Activated naive CD4-positive, alpha-beta T cell treated with anti-CD3 and anti-CD28 coated beads, Interleukin-2, amount 50 U/mL, for 72 hours (primary cell): ENCODE data around the gene KCNA3. TPM values are rescaled to one million over a fixed set of nuclear protein-coding genes. Genes with fewer than 3 reads are reported as not detected.
"Not testable (repeated sequence)": the region's sequence is repeated elsewhere in the genome, so short reads cannot be mapped to it uniquely, and the experiment has no call there.

Source experiments
- ATAC-seq, 2 donors: fragments of 150-1000 bp; cut with Tn5 transposase; 2 replicates each; pipeline ENCODE4 v1.10.0; 2021; ENCODE audit warnings: mild to moderate bottlenecking in 2 of 2, moderate library complexity in 2 of 2
- DNase-seq, 2 donors: peaks; one replicate each; pipeline ENCODE4 v3.0.0; 2021 to 2022; ENCODE audit warnings: low spot score in 2 of 2
- H3K27ac Mint-ChIP-seq, 2 donors: one replicate each; pipeline ENCODE4 v1.8.0; 2022; ENCODE audit warnings: mild to moderate bottlenecking in 2 of 2, mixed read lengths in 2 of 2
- H3K36me3 Mint-ChIP-seq, 2 donors: one replicate each; pipeline ENCODE4 v1.8.0; 2022; ENCODE audit warnings: mixed read lengths in 2 of 2
- H3K9me3 Mint-ChIP-seq, 2 donors: one replicate each; pipeline ENCODE4 v1.8.0; 2022; ENCODE audit warnings: mixed read lengths in 2 of 2
- total RNA-seq, 2 donors: library from RNA; stranded (reverse); gene quantifications; one replicate each; pipeline ENCODE4 v1.2.3, GENCODE V29; 2022

The KCNA3 gene
- total RNA-seq, 2 donors from 2014 or later: 9.1 to 34.7 TPM

- Mint-ChIP-seq H3K36me3 (peaks cover 0 to 32% of the 10 kb centered on the region in 2 donors), H3K9me3 (no peaks in the 10 kb centered on the region), H3K27ac (no peak overlapping the region)
- ATAC-seq: no peak
- DNase-seq: no peak
Measured at GRCh38 chr1:110663241-110663640, 11.5 kb downstream of the KCNA3 start.

DNA sequence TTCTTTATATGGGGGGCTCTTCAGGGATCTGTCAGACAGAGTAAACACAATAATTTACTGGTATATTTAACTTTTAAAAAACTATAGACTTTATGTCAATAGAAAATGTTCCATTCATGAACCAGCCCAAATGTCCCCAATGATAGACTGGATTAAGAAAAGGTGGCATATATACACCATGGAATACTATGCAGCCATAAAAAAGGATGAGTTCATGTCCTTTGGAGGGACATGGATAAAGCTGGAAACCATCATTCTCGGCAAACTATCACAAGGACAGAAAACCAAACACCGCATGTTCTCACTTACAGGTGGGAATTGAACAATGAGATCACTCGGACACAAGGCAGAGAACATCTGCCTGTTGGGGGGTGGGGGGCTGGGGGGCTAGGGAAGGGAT is 15.2 kb downstream of the KCNA3 start:
- peaks cover 0 to 36% of the 10 kb centered on the region in 2 donors for H3K36me3 Mint-ChIP-seq
- not testable (repeated sequence) for ATAC-seq, H3K27ac Mint-ChIP-seq, DNase-seq, H3K9me3 Mint-ChIP-seq

DNA sequence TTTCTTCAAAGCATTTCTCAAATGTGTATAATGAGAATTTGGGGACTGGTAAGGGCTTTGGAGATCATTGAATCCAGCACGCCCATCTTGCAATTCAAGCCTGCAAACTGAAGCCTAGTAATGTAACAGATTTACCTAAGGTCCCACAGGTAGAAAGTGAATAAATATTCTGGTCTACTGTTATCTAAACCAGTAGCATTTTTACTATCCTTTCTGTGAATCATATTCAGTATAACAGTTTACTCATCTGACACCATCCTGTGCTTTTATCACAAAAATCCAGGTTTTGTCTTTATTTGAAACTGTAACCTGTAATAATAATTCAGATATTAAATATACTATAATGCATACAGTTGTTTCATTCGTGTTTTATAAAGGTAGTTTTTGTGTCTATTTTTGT is 17.4 kb downstream of the KCNA3 start:
- DNase-seq: no peak
- peak; percentile 45 to 85 for ATAC-seq
- H3K36me3 Mint-ChIP-seq: peaks cover 0 to 36% of the 10 kb centered on the region in 2 donors
- peak overlapping the region; percentile 25 to 79 for H3K27ac Mint-ChIP-seq
- H3K9me3 Mint-ChIP-seq: no peaks in the 10 kb centered on the region

- Mint-ChIP-seq H3K9me3 (no peaks in the 10 kb centered on the region), H3K36me3 (peaks cover 0 to 4% of the 10 kb centered on the region in 2 donors), H3K27ac (no peak overlapping the region)
- ATAC-seq (no peak), DNase-seq (no peak)
Measured at GRCh38 chr1:110650609-110651008, 24.1 kb downstream of the KCNA3 start.

DNA sequence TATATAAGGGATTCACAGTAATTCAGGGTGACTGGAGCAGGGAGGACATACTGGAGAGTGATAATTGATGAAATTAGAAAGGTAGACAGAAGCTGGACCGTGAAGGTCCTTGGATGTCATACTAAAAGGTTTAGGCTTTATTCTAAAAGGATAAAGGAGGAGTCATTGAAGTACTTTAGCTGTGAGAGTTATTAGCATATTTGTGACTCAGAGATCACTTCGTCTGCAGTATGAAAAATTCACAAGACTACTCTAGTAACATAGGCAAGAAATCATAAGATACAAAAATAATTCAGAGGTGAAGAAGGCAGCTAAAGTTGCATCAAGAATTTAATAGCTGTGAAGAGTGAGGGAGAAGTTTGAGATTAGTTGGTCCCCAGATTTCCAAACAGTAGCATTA is 26.3 kb downstream of the KCNA3 start:
- ATAC-seq: peak in 1 of 2 donors; percentile 20
- H3K36me3 Mint-ChIP-seq: no peaks in the 10 kb centered on the region
- DNase-seq: no peak

DNA sequence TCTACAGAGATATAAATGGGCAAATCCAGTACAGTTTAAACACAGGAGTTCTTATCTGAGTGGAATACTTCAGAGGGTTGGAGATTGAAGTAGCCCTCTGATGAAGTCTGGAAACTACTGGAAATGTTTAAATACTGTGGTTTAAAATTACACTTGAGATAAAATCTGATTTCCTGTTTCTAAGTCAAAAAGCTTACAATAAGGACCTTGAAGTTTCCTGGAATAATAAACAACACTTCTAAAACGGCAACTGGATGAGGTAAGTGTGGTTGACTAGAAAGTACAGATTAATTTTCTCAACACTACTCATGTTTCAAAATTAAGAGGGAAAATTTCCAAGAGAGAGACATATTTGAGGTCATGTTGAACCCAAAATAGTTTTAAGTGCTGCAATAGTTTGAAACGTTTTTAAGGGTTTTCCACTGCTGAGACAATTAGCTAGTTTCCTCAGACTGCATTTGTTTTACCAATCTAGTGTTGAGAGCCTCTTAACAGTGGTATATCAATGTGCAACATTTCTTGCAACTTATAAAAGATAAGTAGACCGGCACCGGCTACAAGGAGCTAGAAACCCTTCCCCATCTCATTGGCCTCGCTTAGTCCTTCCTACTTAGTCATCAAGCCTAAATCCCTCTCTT is 27.4 kb downstream of the KCNA3 start:
- H3K36me3 Mint-ChIP-seq: no peaks in the 10 kb centered on the region
- no peaks in the 10 kb centered on the region for H3K9me3 Mint-ChIP-seq
- H3K27ac Mint-ChIP-seq: no peak overlapping the region
- no peak for DNase-seq
- ATAC-seq: peak; percentile 69 to 77

More for the DNA sequence above, 26.3 kb downstream of the KCNA3 start:
- no peaks in the 10 kb centered on the region for H3K9me3 Mint-ChIP-seq
- H3K27ac Mint-ChIP-seq: no peak overlapping the region

DNA sequence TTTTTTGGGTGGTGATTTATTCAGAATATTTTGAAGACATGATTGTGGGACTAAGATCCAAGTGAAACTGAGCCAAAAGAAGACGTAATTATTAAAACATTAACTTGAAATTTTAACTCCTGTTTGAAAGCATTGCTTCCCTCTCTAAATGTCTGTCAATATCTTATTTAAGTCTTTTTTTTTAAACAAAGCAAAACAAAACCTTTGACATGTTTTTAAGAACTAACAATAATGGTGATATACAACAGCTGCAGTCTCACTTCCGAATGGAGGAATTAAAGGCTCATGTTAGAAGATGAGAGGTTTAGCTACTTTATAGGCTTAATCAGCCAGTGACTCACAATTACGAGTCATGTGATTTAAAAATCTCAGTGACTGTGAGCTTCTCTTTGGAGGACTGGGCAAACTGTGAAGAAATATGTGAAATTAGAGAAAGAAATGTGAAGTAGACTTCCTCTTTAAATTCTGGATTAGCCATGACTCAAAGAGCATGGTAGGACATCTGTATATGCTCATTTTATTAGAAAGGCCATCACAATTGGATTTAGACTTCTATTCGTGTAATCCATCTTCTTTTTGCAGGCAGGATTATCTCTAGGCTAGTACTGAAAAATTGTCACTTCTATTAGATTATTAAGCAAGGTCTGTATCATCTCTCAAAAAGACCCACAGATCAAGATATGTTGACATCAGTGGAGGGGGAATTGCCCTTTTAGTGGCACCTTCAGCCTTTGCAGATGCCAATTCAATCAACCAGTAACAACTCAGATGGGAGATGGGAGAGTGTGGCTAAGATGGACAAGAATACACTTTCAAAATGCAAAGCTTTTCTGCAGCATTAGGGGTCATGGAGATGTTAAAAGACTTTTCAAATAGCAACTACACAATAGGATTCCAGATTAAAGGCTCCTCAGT is 28.7 kb downstream of the KCNA3 start:
- peak overlapping the region in 1 of 2 donors; percentile 62 for H3K27ac Mint-ChIP-seq
- DNase-seq (no peak), ATAC-seq (peak; percentile 50 to 56)
- H3K36me3 Mint-ChIP-seq: peaks cover 0 to 7% of the 10 kb centered on the region in 2 donors
- H3K9me3 Mint-ChIP-seq: peaks cover 3 to 5% of the 10 kb centered on the region in 2 donors

DNA sequence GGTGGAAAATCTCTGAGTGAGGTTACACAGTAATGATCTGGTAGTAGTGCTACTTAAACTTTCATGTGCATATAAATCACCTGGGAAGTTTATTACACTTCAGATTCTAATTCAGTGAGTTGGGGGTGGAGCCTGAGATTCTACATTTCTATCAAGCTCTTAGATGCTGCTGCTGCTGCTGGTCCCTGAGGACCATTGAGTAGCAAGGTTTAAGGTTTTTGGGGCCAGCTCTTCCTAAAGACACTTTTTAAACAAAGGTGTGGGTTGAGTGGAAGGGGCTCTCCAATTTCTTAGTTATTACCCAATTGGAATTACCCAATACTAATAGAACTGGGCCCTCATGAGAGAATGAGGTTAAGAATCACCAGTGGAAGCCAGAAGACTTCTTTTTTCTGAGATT is 29.5 kb downstream of the KCNA3 start:
- H3K36me3 Mint-ChIP-seq: peaks cover 0 to 13% of the 10 kb centered on the region in 2 donors
- no peak for DNase-seq
- no peak for ATAC-seq
- peaks cover 6 to 9% of the 10 kb centered on the region in 2 donors for H3K9me3 Mint-ChIP-seq
- H3K27ac Mint-ChIP-seq: no peak overlapping the region

DNA sequence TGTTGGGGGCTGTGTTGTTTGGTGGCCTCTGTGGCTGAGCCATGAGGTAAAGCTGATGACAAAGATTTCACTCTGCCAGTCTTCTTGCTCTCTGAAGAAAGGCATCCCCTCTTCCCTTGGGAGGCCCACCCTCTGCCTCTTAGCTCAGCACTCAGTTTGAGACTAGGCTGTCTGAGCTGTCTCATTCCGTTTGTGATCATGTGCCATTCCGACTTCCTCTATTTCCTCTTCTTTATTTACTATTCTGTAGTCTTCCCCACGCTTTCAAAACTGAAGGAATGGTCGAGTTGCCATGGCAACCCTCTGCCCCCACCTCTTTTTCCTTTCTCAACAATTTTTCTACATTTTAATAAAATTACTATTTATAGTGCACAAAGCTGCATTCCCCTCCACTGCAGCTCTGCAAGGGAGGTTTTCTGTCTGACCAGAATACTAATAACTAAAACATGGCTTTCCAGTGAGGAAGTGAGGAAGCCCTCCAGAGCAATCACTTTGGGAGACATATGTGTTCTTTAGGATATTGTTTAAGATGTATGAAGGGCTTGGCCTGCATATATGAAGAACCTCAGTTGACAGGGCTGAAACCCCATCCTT is 30.8 kb downstream of the KCNA3 start:
- DNase-seq (no peak), ATAC-seq (no peak)
- H3K36me3 Mint-ChIP-seq: peaks cover 0 to 19% of the 10 kb centered on the region in 2 donors
- peak overlapping the region in 1 of 2 donors; percentile 65 for H3K27ac Mint-ChIP-seq
- H3K9me3 Mint-ChIP-seq: peaks cover 10 to 18% of the 10 kb centered on the region in 2 donors

DNA sequence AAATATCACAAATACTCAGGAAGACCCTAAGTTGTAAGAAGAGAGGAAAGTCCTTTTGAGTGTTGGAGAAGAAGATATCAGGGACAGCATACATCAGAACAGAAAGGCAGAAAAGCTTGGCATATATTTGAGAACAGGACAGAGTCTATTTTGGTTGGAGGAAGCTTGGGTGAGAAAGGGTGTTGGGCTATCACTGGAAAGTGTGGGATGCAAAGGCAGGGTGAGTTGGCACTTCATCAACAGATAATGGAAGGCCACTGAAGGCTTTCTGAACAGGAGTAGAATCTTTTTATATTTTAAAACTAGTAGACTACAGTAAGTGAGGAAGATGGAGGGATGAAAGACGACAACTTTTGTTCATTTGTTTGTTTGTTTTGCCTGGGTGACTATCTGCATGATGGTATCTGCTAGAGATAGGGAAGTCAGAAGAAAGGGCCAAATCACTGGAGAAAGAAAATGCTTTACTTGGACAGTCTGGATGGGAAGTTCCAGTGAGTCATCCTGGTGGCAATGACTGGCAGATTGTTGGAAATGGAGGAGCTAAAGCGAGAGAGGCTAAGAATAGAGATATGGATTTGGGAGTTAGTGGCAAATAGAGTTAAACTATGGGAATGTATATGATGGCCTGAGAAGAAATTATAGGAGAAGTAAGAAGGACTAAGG is 34.9 kb downstream of the KCNA3 start:
- DNase-seq (no peak), ATAC-seq (no peak)
- Mint-ChIP-seq H3K36me3 (peaks cover 0 to 19% of the 10 kb centered on the region in 2 donors), H3K9me3 (peaks cover 10 to 18% of the 10 kb centered on the region in 2 donors), H3K27ac (no peak overlapping the region)

DNA sequence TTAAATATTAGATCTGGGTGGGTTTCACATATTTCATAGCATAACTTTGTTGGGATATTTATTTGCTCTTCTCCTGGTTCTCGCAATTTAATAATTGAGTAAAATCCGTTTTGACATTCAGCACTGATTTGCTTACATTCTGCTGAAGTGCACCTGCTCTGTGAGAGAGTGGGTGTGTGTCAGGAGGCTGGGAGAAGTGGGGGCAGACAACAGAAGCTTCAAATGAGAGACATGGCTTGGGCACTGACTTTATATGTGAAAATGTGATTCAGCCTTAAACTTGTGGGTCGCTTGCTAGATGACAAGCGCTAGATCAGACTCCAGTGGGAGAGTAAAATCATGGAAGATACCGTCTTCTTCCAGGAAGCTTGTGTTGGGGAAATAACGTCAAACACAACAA is 36.2 kb downstream of the KCNA3 start:
- no peak for ATAC-seq
- Mint-ChIP-seq H3K27ac (peak overlapping the region in 1 of 2 donors; percentile 50), H3K9me3 (peaks cover 10 to 18% of the 10 kb centered on the region in 2 donors), H3K36me3 (peaks cover 0 to 19% of the 10 kb centered on the region in 2 donors)
- DNase-seq: no peak

- no peak for DNase-seq
- peaks cover 0 to 19% of the 10 kb centered on the region in 2 donors for H3K36me3 Mint-ChIP-seq
- ATAC-seq: no peak
- peaks cover 10 to 18% of the 10 kb centered on the region in 2 donors for H3K9me3 Mint-ChIP-seq
- H3K27ac Mint-ChIP-seq: no peak overlapping the region
Measured at GRCh38 chr1:110638058-110638457, 36.7 kb downstream of the KCNA3 start.

DNA sequence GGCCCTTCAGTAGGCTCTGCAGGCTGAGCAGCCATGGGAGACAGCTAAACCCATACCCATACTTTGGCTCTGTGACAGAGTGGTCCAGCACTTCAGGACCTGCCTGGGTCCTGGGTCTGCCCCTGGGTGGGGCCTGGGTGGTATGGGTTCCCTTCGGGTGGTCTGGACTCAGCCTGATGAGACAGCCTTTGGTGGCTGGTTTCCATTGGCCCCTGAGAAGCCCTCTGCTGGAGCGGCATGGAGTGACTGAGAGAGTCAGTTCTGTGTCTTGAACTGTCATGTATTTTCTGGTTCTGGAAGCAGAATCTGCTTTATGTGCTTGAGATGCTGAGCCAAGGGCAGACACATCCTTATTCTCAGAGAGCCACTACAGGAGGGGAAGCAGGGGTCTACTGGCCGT is 37.3 kb downstream of the KCNA3 start:
- H3K36me3 Mint-ChIP-seq: peaks cover 0 to 19% of the 10 kb centered on the region in 2 donors
- ATAC-seq: no peak
- no peak overlapping the region for H3K27ac Mint-ChIP-seq
- no peak for DNase-seq
- peaks cover 10 to 18% of the 10 kb centered on the region in 2 donors for H3K9me3 Mint-ChIP-seq

DNA sequence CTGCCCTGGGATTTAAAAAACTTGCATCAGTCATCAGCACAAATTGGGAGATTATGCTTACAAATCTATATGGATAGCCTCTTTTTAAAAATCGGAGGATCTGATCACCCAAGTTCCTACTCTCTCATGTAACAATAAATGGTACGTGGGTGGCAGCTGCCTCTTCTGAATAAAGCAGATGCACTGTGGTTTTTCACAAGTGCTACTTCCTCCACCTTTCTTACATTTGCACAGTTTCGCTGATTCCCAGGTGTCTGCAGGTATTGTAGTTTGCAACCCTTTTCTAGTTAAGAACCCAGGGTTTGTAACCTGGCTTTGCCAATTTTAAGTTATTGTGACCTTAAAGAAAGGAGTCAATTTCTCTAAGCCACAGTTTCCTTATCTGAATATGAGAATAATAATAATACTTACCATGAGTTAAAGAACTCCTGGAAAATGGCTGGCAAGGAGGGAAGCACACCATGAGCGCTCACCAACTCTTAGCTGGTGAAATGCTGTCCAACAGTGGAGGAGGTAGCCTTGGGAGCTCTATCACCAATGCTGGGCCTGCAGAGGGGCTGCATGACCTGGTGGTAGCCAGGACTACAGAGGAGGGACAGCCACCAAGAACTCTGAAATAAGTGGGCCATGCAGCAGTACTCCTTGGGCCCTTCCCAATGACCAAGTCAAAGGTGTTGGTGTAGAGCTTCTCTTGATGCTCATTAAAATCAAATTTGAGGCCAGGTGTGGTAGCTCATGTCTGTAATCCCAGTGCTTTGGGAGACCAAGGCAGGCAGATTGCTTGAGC is 38.4 kb downstream of the KCNA3 start:
- H3K36me3 Mint-ChIP-seq: peaks cover 0 to 13% of the 10 kb centered on the region in 2 donors
- peak in 1 of 2 donors; percentile 15 for ATAC-seq
- H3K9me3 Mint-ChIP-seq: peaks cover 8 to 14% of the 10 kb centered on the region in 2 donors
- peak overlapping the region in 1 of 2 donors; percentile 98 for H3K27ac Mint-ChIP-seq
- DNase-seq: no peak

DNA sequence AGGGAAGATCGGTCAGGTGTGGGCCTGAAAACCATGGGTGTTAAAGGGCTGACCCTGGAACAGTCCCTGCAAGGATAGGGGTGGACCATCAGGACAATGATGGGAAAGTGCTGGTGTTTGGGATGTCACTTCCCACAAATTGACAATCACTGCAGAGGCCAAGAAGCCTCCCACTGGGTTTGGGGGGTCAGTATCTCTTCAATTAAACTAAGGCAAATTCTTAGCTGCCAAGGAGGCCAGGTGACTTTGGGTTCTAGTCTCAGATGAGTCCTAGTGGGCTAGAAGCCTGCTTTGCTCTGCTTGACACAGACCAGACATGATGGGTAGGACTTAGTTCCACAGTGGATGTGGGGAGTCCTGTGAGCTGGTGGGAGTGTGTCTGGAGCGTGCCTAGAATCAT is 39.3 kb downstream of the KCNA3 start:
- H3K9me3 Mint-ChIP-seq: peaks cover 6 to 11% of the 10 kb centered on the region in 2 donors
- ATAC-seq (no peak), DNase-seq (no peak)
- peaks cover 0 to 8% of the 10 kb centered on the region in 2 donors for H3K36me3 Mint-ChIP-seq
- H3K27ac Mint-ChIP-seq: peak overlapping the region; percentile 85 to 98
